ENCODE data around the gene SNED1. TPM values are rescaled to one million over a fixed set of nuclear protein-coding genes. Genes with fewer than 3 reads are reported as not detected.

SNED1 gene
- total and polyA plus RNA-seq, 2 experiments from 2014 or later = 1.5 to 2.8 TPM

DNA sequence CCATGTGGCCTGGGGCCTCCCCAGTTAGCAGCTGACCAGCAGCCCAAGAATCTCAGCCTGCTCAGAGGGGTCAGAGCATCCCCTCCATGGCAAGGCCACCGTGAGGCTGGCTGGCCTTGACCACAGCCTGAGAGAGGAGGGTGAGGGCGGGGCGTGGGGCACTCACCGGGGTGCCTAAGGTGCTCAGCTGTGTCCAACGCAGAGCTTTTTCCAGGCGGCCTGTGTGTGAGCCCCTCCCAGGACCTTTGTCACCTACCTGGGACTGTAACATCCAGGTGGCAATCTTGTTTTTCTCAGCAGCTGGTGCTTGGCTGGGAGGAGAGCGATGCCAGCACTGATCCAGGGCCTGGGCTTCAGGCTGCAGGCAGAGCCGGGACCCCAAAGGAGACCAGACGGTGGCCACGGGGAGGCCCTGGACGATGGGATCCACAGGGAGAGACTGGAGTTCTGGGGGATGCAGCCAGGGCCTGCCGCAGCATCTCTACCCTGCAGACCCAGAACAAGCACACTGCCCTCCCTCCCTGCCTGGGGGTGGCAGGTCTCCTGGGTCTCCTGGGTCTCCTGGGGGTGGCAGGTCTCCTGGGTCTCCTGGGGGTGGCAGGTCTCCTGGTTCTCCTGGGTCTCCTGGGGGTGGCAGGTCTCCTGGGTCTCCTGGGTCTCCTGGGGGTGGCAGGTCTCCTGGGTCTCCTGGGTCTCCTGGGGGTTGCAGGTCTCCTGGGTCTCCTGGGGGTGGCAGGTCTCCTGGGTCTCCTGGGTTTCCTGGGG is 12.3 kb downstream of the SNED1 start (continued):
- TF ChIP-seq, protein P1, sequence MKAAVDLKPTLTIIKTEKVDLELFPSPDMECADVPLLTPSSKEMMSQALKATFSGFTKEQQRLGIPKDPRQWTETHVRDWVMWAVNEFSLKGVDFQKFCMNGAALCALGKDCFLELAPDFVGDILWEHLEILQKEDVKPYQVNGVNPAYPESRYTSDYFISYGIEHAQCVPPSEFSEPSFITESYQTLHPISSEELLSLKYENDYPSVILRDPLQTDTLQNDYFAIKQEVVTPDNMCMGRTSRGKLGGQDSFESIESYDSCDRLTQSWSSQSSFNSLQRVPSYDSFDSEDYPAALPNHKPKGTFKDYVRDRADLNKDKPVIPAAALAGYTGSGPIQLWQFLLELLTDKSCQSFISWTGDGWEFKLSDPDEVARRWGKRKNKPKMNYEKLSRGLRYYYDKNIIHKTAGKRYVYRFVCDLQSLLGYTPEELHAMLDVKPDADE (IDR thresholded peaks at IDR 0.05) = no peak
- TF ChIP-seq POLR2AphosphoS5 (IDR thresholded peaks at IDR 0.05; ENCODE audit: low read depth) (no peak; the same call in 1 of the 2 replicates), EZH2 (IDR thresholded peaks at IDR 0.05; ENCODE audit: low read depth, unreplicated experiment) (no peak), CREB1 (CRISPR knock-in tag; IDR thresholded peaks at IDR 0.05; ENCODE audit: low read depth) (no peak), EZH2phosphoT487 (IDR thresholded peaks at IDR 0.05; ENCODE audit: unreplicated experiment) (no peak), ZNF331 (CRISPR knock-in tag; IDR thresholded peaks at IDR 0.05; ENCODE audit: low read depth) (no peak), CTCF (conservative IDR thresholded peaks at IDR 0.05; ENCODE audit: low read depth in 2 of 2) (no peak), REST (IDR thresholded peaks at IDR 0.05; ENCODE audit: unreplicated experiment) (no peak), NANOG (IDR thresholded peaks at IDR 0.05; ENCODE audit: borderline replicate concordance) (no peak)

- DNase-seq (ENCODE audit: low spot score) (no peak), ATAC-seq (no peak)
- no peak overlapping the region for H3K27ac Mint-ChIP-seq
- Histone ChIP-seq H3F3A (replicated peaks; ENCODE audit: low read depth) (0 out of 2 replicates have a peak, but pooled peaks cover 4% of the 10 kb centered on the region), H3K27me3 (ENCODE audit: insufficient read depth) (no peaks in the 10 kb centered on the region), H3K9me2 (ENCODE audit: insufficient read depth) (peaks cover 4% of the 10 kb centered on the region; the same call in 1 of the 2 replicates), H3K27ac (ENCODE audit: low read depth) (no peak overlapping the region), H3K79me2 (replicated peaks; ENCODE audit: insufficient read depth) (no peaks in the 10 kb centered on the region), H3K4me3 (no peak overlapping the region), H4K20me1 (replicated peaks; ENCODE audit: insufficient read depth) (no peaks in the 10 kb centered on the region; the same call in 1 of the 2 replicates), H2AFZ (no peak overlapping the region), H3K36me3 (ENCODE audit: insufficient read depth) (no peaks in the 10 kb centered on the region), H3K4me1 (ENCODE audit: insufficient read depth) (peaks cover 19% of the 10 kb centered on the region), H3K4me2 (no peak overlapping the region)
- TF ChIP-seq, protein P1 (IDR thresholded peaks at IDR 0.05) = no peak
- TF ChIP-seq REST (IDR thresholded peaks at IDR 0.05; ENCODE audit: unreplicated experiment) (no peak), JUNB (IDR thresholded peaks at IDR 0.05; ENCODE audit: unreplicated experiment) (no peak), EZH2phosphoT487 (IDR thresholded peaks at IDR 0.05; ENCODE audit: unreplicated experiment) (no peak), POLR2AphosphoS5 (IDR thresholded peaks at IDR 0.05; ENCODE audit: low read depth) (no peak), NANOG (IDR thresholded peaks at IDR 0.05; ENCODE audit: borderline replicate concordance) (no peak), CREB1 (CRISPR knock-in tag; IDR thresholded peaks at IDR 0.05; ENCODE audit: low read depth) (no peak), ZNF114 (CRISPR knock-in tag; IDR thresholded peaks at IDR 0.05) (no peak), CTCF (conservative IDR thresholded peaks at IDR 0.05; ENCODE audit: low read depth in 2 of 2) (no peak), STAT1 (IDR thresholded peaks at IDR 0.05; ENCODE audit: unreplicated experiment) (no peak)
- peaks cover 1% of the 10 kb centered on the region; the same call in 1 of the 3 replicates for H3K36me3 Mint-ChIP-seq (ENCODE audit: low read depth)
- peaks cover 23% of the 10 kb centered on the region for H3K4me1 Mint-ChIP-seq
- H3K27me3 Mint-ChIP-seq (ENCODE audit: insufficient read depth, low read depth, poor library complexity) = peaks cover 8% of the 10 kb centered on the region
- peaks cover 4% of the 10 kb centered on the region; the same call in 2 of the 3 replicates for H3K9me3 Mint-ChIP-seq
- H3K4me3 Mint-ChIP-seq = no peak overlapping the region
These were observed 12.8 kb downstream of the SNED1 start for GRCh38 chr2:241011296-241011600.

All from GM23338 (cell line).